HG03066 (cell line): Measurements from ENCODE around the gene ELOVL2.
"Not testable (repeated sequence)": the region's sequence is repeated elsewhere in the genome, so short reads cannot be mapped to it uniquely, and the experiment has no call there.

Source experiments
- ATAC-seq: cut with Tn5 transposase; IDR thresholded peaks from one replicate; pipeline ENCODE4 v1.9.1; 2021; ENCODE audit warnings: low read depth; ENCODE audit not compliant: unreplicated experiment

The ELOVL2 gene

DNA sequence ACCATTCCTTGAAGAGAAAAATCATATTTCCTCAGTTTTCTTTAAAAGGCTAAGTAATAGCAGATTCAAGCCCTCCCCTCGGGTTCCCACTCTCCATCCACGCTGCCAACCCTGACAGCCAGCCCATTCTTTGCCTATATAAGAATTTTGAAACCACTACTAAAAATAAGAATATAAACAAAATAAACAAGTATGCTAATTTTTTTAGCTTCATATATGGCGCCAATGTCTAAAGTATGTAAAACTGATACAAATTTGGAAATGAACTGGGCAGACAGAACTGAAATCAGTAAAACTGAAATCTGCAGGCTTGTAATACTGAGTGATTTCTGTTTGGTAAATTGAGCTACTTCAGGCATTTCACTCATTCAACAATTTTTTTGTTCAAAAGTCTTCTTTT lies 19.0 kb downstream of the ELOVL2 start:
- no peak for ATAC-seq

DNA sequence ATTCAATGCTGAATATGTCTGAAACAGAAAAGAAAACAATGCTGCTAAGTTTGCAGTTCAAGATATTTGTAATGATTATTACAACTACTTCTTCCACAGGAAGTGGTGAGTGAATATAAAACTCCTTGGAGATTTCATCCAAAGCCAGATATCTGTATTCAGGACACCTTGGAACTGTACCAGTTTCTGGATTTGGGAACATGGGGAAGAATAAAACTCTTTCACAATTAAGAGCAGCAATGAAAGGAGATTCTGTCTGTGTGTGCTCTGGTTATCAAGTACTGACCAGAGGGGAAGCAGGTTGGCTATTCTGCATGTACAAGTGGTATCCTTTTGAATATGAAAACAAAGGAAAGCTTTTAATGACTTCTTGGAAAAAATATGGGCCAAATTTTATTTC lies 21.1 kb downstream of the ELOVL2 start:
- no peak for ATAC-seq

DNA sequence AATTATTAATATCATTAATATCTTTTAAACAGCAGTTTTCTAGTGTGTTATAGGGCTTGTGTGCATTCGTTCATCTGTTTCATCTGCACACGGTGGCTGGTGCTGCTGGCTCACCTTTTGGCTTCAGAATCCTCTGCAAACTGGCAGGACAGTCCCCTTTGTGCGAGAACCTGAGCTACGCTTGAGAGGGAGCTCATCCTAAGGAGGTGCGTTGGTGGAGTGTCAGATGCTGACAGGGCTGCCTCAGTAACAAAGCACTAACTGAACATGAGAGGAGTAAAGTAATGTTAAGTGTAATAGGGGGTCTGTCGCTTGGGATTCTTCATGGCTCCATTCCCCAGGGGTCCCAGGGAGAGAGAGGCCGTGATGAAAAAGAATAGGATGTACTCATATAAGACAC lies 22.4 kb downstream of the ELOVL2 start:
- no peak for ATAC-seq

DNA sequence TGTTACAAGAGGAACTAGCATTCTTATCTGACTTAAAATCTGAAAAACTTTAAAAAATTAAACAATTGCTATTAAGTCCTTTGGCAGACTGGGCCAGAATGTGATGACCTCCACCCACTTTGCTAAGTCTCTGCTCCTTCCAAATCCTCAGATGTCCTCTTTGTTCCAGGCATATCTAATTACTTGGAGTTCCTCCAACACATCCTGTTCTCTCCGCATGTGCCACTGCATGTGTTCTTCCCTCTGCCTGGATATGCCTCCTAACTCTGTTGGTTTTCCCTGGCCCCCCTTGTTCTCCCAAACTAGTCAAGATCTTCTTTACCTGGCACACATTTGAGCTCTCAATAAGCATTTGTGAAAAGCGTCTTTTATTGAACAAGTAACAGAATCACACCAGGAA lies 23.1 kb downstream of the ELOVL2 start:
- no peak for ATAC-seq

DNA sequence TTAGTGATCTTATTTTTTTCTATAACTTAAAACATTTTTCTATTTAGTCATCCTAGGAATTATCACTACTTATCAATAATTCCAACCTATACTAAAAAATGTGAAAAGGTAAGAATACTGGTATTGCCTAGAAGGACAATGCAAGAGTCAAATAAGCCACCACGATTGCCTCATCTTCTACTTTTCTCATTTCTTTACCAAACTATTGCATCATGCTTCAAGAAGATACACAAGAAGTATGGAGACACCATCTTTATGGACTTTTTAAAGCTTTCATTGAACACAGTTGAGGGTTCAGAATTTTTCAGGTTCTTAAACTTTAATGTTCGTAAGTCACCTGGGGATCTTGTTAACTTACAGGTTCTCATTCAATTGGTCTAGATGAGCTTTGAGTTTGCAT lies 25.9 kb downstream of the ELOVL2 start:
- no peak for ATAC-seq

DNA sequence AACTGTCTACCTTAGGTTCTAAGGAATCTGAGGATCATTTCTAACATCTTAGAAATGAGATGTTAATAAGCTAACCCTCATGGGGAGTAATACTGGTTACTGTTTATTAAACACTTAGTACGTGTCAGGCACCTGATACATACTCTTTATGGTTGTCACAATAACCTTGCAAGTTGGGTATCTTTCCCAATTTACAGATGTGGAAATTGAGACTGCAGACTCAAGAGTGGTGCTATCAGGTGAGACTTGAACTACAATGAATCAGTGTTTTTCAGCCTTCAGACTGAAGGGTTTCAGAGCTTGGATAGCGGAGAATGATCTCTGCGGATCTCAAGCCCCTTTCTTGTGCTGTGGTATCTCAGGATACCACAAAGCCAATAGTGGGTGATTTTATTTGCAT lies 27.0 kb downstream of the ELOVL2 start:
- no peak for ATAC-seq

DNA sequence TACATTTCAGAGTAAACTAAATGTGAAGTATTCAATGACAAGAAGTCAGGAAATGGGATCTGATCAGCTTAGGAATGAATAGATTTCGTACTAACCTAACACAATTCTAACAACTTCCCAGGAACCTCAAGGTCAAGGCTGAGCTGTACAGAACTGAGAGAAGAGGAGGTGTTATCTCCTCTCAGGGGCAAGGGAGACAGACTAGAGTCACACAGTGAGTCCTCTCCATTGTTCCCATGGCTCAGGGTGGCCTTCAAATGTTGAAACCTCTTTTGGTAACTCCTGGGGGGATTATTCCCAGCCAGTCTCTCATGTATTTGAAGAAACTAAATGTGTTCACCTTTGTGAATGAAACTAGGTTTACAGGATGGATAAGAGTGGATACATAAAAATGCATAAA lies 27.7 kb downstream of the ELOVL2 start:
- ATAC-seq = no peak

DNA sequence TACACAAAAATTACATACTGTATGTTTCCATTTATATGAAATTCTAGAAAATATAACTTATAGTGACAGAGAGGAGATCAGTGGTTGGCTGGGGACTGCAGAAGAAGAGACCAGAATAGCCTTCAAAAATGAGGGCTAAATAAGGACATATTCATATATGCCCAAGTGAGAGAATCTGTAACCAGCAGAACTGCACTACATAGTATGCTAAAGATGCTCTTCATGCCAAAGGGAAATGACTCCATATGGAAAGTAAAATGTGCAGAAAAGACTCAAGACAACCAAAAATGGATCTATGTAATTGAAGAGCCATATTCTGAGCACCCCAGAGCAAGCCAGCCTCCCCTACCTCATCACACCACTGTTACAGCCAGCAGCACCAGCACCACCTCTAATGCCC lies 29.0 kb downstream of the ELOVL2 start:
- ATAC-seq = no peak

DNA sequence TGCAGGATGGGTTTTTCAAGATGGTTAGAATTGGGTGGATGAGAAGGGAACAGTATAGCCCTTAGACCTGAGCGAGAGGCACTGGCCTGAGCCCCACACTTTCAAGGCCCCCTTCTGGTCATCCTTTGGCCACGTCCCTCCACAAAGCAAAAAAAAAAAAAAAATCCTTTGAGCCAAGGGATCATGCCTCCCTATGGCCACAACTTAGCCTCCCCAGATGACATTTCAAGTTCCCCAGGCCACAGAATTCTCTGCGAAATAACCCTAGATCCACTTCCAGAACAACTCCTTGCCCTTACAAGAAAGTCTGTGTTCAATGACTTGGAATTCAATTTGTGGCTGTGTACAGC lies 30.4 kb downstream of the ELOVL2 start:
- ATAC-seq = no peak

DNA sequence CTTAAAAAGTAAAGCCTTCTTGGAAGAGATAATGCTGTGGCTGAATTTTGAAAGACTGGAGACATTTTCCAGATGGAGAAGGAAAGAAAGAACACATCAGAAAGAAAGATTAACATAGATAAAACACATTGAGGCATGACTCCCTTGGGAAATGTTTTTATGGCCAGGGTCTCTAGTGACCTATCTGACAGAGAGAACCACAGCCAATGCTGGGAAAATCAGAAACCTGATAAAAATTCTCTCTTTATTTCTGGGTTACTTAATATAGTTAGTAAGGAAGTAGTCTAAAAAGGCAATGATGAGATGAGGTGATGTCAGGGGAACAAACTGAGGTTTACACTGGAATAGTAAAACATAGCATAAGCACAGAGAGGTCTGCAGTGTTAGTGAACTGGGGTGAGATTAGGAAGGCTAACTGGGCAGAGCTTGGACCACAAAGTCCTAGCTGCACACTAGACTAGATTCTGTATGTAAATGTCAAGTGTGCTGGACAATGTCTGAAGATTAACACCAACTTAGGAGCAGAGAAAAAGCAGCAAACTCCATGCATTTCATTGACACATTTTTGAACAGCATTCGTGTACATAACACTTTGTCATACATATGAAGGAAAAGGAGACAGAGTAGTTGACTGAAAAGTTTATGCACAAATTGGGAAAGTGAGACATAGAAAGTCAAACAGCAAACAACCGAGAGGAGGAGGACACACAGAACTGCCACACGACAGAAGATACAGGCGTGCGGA lies 31.0 kb downstream of the ELOVL2 start:
- ATAC-seq = no peak

DNA sequence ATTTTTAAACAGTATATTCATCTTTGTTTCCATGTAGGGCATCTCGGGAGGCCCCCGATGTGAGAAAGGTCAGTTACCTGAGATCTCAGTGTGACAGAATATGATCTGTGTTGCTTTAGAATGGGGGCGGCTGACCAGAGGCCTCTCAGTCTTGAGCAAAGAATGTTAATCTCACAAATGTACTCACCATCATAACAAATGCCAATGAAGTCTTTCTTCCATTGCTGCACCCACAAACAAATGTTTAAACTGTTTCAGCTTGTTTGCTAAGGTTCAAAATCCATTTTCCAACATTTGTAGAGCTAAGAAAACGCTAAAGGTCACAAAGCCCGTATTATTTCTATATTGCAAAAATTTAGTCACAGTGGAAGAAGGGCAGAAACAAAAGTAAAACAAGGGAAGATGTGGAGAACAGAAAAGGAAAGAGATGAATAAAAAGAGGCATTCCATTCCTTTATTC lies 31.8 kb downstream of the ELOVL2 start:
- ATAC-seq = no peak

DNA sequence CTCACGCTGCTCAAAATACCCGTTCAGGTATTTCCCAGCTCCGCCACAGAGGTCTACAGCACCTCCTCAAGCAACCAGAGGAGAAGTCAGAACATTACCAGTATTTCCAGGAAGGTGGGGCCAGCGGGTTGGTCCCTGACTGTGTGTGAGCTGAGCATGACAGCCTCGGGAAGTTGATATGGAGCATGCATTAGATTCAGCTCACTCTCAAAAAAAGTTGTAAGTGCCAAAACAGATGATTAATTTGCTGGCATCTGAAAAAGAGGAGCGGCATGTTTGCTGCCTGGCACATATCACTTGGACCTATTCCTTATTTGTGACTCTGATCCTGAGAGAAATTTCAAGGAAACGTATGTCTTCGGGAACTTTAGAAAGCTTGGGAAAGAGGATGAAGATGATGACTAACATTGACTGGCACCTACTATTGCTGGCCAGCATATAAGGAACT lies 32.3 kb downstream of the ELOVL2 start:
- no peak for ATAC-seq

DNA sequence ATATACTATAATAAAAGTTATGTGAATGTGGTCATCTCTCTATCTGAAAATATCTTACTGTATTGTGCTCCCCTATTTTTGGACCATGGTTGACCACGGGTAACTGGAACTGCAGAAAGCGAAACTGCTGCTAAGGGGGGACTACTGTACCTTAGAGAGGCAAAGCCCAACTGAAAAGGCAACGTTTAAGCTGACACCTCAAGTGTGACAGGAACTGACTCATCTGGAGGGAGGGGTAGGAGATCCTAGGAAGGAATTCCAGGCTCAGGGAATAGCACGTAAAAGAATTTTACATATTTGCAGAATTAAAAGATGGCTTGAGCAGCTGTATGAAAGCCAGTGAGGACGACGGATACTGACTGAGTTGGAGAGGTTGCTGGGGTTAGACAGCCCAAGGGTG lies 34.8 kb downstream of the ELOVL2 start:
- ATAC-seq = peak; percentile 75

DNA sequence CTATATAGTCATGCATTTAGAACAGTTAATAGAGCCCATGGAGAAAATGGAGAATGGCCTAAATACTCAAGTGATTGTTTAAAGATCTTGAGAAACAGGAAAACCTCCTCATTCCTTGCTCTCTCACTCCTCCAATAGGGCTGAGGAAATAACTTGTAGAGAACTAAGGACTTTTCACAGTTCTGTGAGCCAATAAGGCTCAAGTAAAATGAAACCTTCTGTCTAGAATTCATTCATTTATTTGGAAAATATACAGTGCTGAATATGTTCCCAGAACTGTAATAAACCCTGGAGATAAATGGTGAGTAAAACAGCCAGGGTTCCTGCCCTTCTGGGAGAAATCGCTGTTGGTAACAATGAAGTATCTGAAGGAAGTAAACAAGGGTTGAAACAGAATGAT lies 35.3 kb downstream of the ELOVL2 start:
- ATAC-seq = no peak

DNA sequence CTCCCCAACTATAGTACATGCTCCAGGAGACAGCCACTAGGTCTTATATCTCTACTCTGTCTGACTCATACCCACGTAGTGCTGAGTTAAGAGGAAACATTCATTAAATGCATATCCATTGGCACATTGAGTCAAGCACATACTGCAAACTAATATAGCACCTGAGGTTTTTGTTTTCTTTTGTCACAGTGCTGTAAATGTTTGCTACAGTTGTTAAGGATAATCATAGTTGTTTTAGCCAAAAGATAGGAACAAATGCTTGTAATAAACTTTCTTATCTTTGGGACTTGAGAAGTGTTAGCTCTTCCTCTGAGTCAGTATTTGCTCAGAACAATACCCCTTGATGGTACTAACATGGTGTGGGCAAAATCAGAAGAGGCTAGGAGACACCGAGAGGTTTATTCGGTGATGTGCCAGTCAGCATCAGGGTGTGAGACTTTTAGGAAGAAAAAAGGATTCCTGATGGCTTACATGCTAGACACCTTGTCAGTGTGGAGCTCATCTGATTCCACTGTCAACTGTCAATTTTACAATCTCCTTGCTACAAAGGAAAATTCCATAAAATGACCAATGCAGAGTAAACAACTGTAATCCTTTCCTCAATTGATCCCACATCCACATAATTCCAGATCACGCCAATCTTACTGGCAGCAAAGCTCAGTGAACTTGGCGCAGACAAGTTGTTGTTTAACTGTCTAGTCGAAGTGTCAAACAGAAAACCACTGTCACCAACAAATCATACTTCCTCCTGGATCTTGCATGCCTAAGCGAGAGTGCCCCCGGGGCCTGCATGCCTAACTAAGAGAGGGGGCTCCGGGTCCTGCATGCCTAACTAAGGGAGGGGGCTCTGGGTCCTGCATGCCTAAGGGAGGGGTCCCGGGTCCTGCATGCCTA lies 36.1 kb downstream of the ELOVL2 start:
- ATAC-seq = no peak

DNA sequence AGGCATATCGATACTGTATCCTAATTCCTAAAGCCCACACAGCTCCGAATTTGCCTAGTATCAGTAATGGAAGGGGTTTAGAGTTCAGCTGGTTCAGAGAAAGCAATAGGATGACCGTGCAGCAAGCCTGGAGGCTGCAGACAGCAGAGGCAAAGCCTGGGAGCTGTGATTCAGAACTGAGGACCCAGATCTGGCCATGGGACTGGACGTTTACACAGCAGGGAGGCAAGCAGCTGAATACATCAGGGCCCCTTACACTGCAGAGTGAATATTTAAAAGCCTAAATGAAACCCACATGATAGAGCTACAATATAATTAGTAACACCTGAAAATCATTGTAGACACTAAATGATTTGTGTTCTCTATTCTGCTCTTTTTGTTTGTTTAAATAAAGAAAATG lies 38.0 kb downstream of the ELOVL2 start:
- no peak for ATAC-seq

DNA sequence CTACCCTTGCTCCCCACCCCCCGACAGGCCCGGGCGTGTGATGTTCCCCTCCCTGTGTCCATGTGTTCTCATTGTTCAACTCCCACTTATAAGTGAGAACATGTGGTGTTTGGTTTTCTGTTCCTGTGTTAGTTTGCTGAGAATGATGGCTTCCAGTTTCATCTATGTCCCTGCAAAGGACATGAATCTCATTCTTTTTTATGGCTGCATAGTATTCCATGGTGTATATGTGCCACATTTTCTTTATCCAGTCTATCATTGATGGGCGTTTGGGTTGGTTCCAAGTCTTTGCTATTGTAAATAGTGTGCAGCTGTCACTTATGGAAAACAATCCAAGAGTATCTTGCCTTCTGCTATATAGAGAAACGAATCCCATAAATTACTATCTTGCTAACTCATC lies 40.8 kb downstream of the ELOVL2 start:
- ATAC-seq = not testable (repeated sequence)

DNA sequence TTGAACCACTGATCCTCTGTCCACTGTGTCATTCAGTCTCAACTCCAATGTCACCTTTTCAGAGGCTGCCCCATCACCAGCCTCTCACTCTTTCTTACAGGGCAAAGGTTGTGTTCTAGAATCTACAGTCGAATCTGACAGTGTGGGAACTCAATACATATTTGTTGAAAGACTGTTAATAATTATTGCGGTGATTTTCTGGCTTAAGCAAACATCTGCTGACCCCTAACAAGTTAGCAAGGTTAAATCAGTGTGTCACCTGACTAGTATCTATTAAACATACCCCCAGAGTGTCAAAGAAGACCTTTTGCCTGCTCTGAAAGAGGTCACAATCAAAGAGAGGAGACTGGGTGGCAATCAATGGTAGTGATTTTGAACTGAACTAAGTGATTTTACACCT lies 41.9 kb downstream of the ELOVL2 start:
- no peak for ATAC-seq

DNA sequence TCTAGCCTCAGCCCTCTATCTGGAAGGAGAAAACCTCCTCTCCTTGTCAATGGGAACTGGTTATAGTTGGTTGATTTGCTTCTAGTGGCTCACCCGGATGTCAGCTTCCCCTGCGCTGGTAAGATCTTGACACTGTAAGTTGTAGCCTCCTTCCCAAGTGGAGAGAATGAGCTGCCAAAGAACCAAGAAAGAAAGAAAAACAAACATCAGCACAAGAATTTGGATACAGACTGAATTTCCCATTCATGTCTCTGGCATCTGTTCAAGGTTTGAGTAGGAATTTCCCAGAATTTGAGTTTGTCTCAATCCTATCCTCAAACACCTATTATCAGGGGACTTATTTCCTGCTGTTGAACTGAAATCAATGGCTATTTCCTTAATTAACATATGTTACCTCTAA lies 44.1 kb downstream of the ELOVL2 start:
- no peak for ATAC-seq

DNA sequence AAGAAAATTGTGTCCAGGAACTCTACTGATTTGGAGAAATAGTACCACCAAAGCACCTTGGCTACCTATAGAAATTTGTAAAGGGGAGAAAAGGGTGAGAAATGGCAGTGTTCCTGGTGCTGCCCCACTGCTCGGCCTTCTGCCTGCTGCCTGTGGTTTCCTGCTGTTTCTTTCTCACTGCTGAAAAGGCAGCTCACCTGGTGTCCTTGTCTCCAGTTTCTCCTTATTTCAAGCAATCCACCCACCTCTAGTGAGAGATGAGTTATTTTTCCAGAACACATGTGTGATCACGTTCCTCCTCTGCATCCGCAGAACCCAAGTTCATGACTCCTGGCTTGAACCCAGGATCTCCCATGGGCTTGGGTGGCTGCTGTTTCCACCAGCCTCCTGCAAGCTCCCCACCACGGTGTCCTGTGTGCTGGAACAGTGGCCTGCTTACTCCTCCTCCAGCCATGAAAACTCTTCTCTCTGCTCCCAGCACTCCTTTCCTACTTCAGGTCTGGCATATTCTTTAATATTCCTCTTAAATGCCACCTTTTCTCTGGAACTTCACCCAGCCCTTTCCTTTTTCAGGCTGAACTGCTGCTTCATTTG lies 48.9 kb downstream of the ELOVL2 start:
- no peak for ATAC-seq

DNA sequence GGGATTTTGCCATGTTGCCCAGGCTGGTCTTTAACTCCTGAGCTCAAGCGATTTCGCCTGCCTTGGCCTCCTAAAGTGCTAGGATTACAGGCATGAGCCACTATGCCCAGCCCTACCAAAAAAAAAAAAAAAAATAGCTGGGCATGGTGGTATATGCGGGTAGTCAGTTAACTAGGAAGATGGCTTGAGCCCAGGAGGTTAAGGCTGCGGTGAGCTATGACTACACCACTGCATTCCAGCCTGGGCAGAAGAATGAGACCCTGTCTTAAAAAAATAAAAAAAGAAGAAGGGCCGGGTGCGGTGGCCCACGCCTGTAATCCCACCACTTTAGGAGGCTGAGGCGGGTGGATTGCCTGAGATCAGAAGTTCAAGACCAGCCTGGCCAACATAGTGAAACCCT lies 50.2 kb downstream of the ELOVL2 start:
- ATAC-seq = no peak

DNA sequence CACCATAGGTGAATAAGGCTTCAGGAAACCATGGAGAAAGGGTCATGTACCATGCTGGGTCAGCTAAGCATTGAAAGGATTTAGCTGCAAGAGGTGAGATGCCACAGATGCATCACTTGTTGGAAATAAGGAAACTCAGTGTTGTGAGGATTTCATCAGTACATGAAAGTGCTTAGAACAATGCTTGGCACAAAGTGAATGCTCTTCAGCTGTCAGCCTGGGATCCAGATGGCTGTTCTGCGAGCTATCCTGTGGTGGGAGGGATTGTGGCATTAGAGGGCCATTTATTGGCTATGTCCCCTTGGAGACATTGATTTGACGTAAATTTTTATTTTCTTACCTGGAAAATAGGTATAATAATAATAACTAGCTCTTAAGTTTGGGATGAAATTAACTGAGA lies 53.0 kb downstream of the ELOVL2 start:
- no peak for ATAC-seq
